ENCODE results near the gene PTPRM.
A peak's percentile ranks its signal among the peaks of the same experiment; 100 is the strongest.

Gene PTPRM

GRCh38 chr18:8196238-8196637, 629.1 kb downstream of the PTPRM start:
- no peak for DNase-seq

GRCh38 chr18:8197499-8197898, 630.4 kb downstream of the PTPRM start:
- DNase-seq: no peak

- DNase-seq: no peak
Measured at GRCh38 chr18:8207996-8208395, 640.9 kb downstream of the PTPRM start.

- no peak for DNase-seq
Measured at GRCh38 chr18:8208716-8209115, 641.6 kb downstream of the PTPRM start.

GRCh38 chr18:8212896-8213780, 646.0 kb downstream of the PTPRM start:
- DNase-seq: no peak

GRCh38 chr18:8215741-8216140, 648.6 kb downstream of the PTPRM start:
- DNase-seq: no peak

GRCh38 chr18:8217051-8217564, 650.0 kb downstream of the PTPRM start:
- no peak for DNase-seq

GRCh38 chr18:8218197-8218596, 651.1 kb downstream of the PTPRM start:
- peak; percentile 95 for DNase-seq

- no peak for DNase-seq
Measured at GRCh38 chr18:8221452-8221851, 654.3 kb downstream of the PTPRM start.

GRCh38 chr18:8224576-8224975, 657.5 kb downstream of the PTPRM start:
- no peak for DNase-seq

- DNase-seq: no peak
Measured at GRCh38 chr18:8229040-8229439, 661.9 kb downstream of the PTPRM start.

- no peak for DNase-seq
Measured at GRCh38 chr18:8229787-8230186, 662.7 kb downstream of the PTPRM start.

- no peak for DNase-seq
Measured at GRCh38 chr18:8231316-8231715, 664.2 kb downstream of the PTPRM start.

- no peak for DNase-seq
Measured at GRCh38 chr18:8232791-8233190, 665.7 kb downstream of the PTPRM start.

GRCh38 chr18:8235894-8236293, 668.8 kb downstream of the PTPRM start:
- no peak for DNase-seq

- DNase-seq: no peak
Measured at GRCh38 chr18:8238507-8238906, 671.4 kb downstream of the PTPRM start.

GRCh38 chr18:8241731-8242130, 674.6 kb downstream of the PTPRM start:
- no peak for DNase-seq

- DNase-seq: no peak
Measured at GRCh38 chr18:8242151-8242696, 675.1 kb downstream of the PTPRM start.

- DNase-seq: no peak
Measured at GRCh38 chr18:8247700-8248099, 680.6 kb downstream of the PTPRM start.

- DNase-seq: no peak
Measured at GRCh38 chr18:8248576-8248975, 681.5 kb downstream of the PTPRM start.

GRCh38 chr18:8249811-8250210, 682.7 kb downstream of the PTPRM start:
- DNase-seq: no peak

- DNase-seq: no peak
Measured at GRCh38 chr18:8252371-8252770, 685.3 kb downstream of the PTPRM start.

- DNase-seq: no peak
Measured at GRCh38 chr18:8253944-8254343, 686.8 kb downstream of the PTPRM start.

GRCh38 chr18:8254654-8255053, 687.5 kb downstream of the PTPRM start:
- no peak for DNase-seq

Data from NCI-H1417 treated with DMSO at 0.1 percent for 48 hours (cell line).